Measurements from ENCODE around the gene PFDN6.

DNA sequence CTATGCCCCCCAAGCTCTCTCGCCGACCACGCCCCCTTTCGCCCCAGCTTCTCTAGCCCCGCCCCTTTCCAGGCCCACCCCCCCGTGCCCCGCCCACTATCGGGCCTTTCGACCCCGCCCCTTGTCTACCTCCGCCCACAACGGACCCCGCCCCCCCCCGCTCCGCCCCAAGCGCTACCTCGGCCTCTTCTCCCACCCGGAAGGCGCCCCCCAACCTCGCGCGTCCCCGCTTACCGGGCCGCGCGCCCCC lies 27.9 kb downstream of the PFDN6 start:
- TF ChIP-seq, protein P1, sequence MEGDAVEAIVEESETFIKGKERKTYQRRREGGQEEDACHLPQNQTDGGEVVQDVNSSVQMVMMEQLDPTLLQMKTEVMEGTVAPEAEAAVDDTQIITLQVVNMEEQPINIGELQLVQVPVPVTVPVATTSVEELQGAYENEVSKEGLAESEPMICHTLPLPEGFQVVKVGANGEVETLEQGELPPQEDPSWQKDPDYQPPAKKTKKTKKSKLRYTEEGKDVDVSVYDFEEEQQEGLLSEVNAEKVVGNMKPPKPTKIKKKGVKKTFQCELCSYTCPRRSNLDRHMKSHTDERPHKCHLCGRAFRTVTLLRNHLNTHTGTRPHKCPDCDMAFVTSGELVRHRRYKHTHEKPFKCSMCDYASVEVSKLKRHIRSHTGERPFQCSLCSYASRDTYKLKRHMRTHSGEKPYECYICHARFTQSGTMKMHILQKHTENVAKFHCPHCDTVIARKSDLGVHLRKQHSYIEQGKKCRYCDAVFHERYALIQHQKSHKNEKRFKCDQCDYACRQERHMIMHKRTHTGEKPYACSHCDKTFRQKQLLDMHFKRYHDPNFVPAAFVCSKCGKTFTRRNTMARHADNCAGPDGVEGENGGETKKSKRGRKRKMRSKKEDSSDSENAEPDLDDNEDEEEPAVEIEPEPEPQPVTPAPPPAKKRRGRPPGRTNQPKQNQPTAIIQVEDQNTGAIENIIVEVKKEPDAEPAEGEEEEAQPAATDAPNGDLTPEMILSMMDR (conservative IDR thresholded peaks at IDR 0.05; ENCODE audit: low read depth, low read length) = no peak
- no peak for TF ChIP-seq EZH2 (IDR thresholded peaks at IDR 0.05; ENCODE audit: low read length, unreplicated experiment)
